ENCODE measurements around the gene ZBTB7A.

Gene ZBTB7A

GRCh38 chr19:4054441-4055208, 12.1 kb downstream of the ZBTB7A start:
- DNase-seq (ENCODE audit: low spot score), result no peak

DNA sequence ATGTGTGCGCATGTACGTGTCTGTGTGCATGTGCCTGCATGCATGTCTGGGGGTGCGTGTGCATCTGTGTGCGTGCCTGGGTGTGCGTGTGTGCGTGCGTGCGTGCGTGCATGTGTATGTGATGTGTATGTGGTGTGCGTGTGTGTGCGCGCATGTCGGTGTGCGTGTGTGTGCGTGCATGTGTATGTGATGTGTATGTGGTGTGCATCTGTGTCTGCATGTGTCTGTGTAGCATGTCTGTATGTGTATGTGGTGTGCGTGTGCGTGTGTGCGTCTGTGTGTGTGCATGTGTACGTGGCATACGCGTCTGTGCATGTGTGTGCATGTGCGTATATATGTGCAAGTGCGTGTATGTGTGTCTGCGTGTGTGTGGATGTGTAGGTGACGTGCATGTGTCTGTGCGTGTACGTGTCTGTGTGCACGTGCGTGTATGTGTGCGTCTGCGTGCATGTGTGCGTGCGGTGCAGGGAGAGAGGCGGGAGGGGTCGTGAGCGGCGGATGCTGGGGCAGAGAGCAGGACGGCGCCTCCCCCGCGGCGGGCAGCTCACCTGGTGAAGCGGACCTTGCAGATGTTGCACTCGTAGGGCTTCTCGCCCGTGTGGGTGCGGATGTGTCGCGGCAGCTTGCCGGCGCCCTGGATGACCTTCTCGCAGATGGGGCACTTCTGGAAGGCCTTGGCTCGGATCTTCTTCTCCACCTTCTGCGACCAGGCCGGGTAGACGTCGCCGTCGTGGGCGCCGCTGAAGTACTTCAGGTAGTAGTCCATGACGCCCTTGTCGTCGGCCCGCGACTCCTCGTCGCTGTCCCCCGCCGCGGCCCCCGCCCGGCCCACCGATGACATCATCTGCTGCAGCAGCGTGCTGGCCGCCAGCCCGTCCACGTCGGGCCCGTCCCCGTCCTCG, 13.0 kb downstream of the ZBTB7A start:
- no peak for DNase-seq (ENCODE audit: low spot score)

GRCh38 chr19:4052993-4053422, 13.7 kb downstream of the ZBTB7A start:
- DNase-seq (ENCODE audit: low spot score), result peak; percentile 18

DNA sequence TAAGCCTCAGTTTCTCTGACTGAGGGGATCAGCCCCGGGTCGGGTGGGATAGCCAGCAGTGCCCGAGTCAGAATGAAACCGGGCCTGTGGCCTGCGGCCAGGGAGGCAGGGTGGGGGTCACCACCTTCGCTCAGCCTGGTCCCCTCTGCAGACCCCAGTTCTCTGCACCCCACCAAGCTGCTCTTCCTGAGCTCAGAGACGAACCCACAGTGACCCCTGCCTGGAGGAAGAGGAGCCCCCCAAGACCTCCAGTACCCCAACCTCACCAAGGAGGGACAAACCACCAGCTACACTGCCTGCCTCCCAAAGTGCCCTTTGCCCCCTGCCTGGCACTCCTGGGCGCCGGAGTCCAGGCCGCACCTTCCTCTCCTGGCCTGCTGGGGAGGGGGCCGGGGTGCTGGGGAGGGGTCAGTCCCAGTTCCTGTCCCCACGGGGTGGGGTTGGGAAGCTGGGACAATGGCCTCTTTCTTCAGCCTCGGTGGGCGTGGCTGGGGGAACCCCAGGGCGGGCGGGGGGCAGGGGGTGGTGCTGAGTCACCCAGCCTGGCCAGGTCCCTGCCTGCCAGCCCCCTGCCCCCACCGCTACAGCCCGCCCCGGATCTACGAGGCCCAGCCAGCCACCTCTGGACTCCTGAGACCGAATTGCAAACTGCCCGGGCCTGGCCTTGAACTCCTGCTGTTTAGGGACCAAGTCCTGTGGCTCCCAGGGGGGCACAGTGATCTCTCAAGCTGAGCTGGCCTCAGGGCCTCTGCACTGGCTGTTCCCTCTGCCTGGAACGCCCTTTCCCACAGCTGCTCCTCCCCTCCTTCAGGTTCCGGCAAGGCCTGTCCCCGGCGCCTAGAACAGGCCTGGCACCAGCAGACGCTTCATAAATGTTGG, 14.3 kb downstream of the ZBTB7A start:
- peak; percentile 65 for DNase-seq (ENCODE audit: low spot score)

DNA sequence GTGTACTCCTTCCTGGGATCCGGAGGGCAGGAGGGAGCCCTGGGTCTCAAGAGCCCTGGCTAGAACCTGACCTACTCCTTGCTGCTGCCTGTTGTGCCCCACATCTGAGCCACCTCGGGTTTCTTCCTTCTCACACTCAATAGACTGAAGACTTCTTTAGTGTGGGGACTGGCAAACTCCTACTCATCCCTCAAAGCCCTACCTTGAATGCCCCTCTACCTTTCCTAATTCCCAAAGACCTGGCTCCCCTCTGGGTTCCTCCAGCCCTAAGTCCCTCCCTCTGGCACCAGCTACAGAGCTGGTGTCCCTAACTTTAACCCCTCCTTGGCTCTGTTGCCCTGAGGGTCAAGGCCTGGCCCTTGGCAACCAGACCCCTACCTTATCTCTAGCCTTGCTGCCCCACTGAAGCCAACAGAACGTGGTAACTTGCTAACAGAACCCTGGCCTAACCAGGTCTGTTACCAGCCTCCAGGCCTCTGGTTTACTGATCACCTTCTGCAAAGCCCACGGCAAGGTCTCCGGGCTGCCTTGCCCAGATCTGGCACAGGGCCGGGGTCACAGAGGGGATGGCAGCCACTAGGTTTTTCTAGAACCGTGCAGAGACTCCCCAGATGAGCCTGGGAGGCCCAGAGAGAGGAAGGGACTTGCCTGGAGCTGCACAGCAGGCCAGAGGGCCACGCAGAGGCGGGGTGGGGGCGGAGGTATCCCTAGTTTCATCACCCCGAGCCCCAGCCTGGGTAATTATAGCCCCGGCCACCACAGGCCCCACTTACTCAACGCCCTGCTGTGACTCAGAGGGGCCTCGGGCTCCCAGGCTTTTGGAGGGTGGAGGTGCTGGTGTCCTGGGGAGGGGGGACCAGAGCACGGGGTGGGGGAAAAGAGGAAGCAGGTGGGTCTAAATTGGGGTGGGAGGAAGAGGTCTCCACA, 15.3 kb downstream of the ZBTB7A start:
- DNase-seq (ENCODE audit: low spot score), result peak; percentile 50

GRCh38 chr19:4049432-4049831, 17.3 kb downstream of the ZBTB7A start:
- DNase-seq (ENCODE audit: low spot score), result no peak

GRCh38 chr19:4046946-4047683, 19.6 kb downstream of the ZBTB7A start:
- DNase-seq (ENCODE audit: low spot score), result no peak

- no peak for DNase-seq (ENCODE audit: low spot score)
Observed at GRCh38 chr19:4046362-4046691, 20.4 kb downstream of the ZBTB7A start.

- DNase-seq (ENCODE audit: low spot score), result no peak
Observed at GRCh38 chr19:4045597-4046361, 20.9 kb downstream of the ZBTB7A start.

GRCh38 chr19:4044990-4045465, 21.7 kb downstream of the ZBTB7A start:
- no peak for DNase-seq (ENCODE audit: low spot score)

DNA sequence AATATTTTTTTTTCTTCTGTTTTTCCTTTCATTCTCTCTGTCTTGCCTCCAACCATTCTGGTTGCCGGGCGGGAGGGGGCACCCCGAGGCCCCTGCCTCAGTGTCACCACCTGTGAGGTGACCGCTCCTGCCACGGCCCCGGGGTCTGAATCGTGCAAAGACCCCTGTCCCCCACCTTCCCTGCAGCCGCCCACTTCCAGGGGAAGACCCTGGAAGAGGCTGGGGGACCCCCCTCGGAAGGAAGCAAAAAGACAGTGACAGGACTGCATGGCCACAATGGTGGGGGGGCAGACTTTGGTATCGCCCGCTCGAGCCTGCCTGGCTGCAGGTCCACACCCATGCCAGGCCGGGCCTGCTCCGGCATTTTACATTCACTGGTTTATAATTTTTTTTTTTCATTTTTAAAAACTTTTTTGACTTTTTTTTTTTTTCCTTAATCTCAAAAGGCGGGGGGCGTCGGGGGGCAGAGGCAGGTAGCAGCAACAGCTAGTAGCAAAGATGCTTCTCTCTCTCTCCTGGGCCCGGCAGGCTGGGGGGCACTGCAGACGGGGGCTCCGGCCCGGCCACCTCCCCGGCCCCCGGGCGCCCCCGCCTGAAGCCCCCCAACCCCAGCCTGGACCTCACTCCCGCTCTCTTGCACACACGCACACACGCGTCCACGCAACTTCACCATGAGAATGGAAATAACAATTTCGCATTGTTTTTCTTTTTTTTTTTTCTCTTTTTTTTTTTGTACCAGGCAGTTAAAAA, 22.6 kb downstream of the ZBTB7A start:
- no peak for DNase-seq (ENCODE audit: low spot score)

GRCh38 chr19:4043401-4043800, 23.3 kb downstream of the ZBTB7A start:
- no peak for DNase-seq (ENCODE audit: low spot score)

- DNase-seq (ENCODE audit: low spot score), result no peak
Observed at GRCh38 chr19:4042731-4043082, 24.0 kb downstream of the ZBTB7A start.

DNA sequence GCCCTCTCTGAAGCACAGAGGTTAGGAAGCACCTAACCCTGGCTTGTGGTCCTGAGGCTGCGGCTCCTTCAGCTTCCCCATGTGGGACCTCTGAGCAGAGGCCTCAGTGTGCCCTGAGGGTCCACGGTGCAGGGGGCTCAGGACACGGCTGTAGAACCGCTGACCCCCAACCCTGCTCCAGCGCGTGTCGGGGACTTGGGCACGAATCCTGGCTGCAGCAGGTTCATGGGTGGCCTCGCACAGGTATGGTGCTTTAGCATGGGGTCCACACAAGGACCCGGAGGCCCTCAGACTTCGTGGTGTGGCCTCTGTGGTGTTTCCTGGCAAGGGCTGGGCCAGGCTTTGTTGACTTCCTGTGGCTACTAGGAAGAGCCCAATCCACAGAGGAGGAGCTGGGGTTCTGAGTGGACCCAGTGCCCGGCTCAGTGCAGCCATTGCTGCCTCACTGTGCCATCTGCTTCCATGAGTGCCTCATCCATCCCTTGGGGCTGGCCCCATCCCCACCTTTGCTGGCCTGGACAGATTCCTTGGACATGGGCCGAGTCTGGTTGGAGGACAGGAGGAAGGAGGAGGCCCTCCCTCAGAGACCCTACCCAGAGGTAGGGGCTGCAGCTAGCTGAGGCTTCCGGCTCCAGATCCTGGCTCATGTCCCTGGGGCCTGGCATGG, 24.5 kb downstream of the ZBTB7A start:
- no peak for DNase-seq (ENCODE audit: low spot score)

- DNase-seq (ENCODE audit: low spot score), result no peak
Observed at GRCh38 chr19:4038661-4039423, 27.9 kb downstream of the ZBTB7A start.

DNA sequence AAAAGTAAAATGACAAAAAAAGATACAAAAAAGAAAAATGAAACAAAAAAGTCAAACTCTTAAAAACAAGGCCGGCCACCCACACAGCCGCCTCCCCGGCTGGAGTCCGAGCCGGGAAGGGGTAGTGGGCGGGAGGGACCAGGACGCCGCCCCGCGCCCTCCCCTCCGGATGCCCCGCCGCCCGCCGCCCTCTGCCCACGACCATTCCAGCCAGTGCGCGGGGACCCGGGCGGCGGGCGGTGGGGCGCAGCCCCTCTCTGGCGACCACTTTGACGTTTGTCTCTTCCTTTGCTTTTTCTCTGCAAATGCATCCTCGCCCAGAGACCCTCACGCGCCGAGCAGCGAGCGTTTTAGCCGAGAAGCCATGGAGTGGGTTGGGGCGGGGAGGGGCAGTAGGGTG, 28.6 kb downstream of the ZBTB7A start:
- DNase-seq (ENCODE audit: low spot score), result no peak

DNA sequence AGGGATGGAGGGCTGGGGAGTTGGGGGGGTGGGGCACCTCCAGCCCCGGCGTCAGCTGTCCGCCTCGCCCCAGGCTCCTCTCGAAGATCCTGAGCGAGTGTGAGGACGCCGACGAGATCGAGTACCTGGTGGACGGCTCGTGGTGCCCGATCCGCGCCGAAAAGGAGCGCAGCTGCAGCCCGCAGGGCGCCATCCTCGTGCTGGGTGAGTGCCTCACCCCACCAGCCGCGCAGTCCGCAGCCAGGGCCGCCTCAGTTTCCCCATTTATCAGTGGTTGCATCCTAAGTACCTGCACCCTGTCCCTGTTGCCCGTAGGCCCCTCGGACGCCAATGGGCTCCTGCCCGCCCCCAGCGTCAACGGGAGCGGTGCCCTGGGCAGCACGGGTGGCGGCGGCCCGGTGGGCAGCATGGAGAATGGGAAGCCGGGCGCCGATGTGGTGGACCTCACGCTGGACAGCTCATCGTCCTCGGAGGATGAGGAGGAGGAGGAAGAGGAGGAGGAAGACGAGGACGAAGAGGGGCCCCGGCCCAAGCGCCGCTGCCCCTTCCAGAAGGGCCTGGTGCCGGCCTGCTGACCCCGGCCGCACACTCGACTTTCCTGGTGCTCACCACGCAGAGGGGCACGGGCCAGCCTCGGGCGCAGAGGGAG, 29.3 kb downstream of the ZBTB7A start:
- no peak for DNase-seq (ENCODE audit: low spot score)

Data from kidney tubule cell (primary cell).